NCI-H2196 (cell line): Measurements from ENCODE around the gene AP3D1.

ENCODE experiments used
- DNase-seq: peaks from one replicate; lab custom pipeline; 2025; ENCODE audit not compliant: unreplicated experiment; lab: John Stamatoyannopoulos, UW

AP3D1 gene

GRCh38 chr19:2050991-2051772, 100.2 kb downstream of the AP3D1 start, which contains the start of gene MKNK2:
Gene MKNK2 (minus strand): TSS chr19:2051244. CDS start chr19:2050851, 393 bp downstream.
- DNase-seq: peak; percentile 95
